Measurements from ENCODE around the gene ZIC4. TPM values are rescaled to one million over a fixed set of nuclear protein-coding genes. Genes with fewer than 3 reads are reported as not detected.

The ZIC4 gene
- total and polyA plus RNA-seq, 2 of the 4 experiments (the other 2 are of a cell fraction): not detected

DNA sequence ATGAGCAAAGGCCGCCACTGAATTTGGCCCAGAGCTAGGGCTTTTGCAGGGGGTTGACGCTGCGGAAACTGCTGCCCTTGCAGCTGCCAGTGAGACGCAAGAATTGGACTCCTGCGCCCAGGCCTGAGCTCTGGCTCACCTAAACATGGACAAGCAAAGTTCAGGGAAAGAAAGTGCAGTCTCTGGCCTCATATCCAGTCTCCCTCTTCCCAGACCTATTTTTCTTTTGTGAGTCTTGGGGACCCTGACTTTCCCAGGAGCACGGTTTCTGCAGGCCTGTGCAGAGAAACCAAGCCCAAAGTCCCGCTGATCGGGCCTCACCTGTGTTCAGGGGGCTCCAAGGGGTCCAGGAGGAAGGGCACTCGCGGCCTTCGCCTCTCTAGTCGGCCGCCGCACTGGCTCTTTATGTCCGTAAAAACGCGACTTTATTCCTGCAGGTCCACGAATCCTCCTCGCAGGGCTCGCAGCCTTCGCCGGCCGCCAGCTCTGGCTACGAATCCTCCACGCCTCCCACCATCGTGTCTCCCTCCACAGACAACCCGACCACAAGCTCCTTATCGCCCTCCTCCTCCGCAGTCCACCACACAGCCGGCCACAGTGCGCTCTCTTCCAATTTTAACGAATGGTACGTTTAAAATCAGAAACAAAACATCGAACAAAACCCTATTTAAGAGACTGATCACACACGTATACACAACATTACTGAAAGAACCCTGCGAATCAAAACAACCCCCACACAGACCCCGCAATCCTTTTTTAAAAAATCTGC is 6.8 kb upstream of the ZIC4 start:
- Histone ChIP-seq H3K4ac (ENCODE audit: low read depth, low read length) (no peak overlapping the region), H2BK5ac (ENCODE audit: low read depth, low read length, poor library complexity, severe bottlenecking) (no peak overlapping the region), H3K14ac (replicated peaks; ENCODE audit: low read depth, low read length) (no peak overlapping the region), H2BK15ac (ENCODE audit: low read depth, low read length) (no peak overlapping the region), H2AK9ac (replicated peaks; ENCODE audit: low read depth, low read length, poor library complexity) (peak overlapping the region; percentile 50), H3K27me3 (ENCODE audit: control insufficient read depth, insufficient read depth, low read length) (peaks cover 78% of the 10 kb centered on the region), H3K79me1 (ENCODE audit: low read depth in 1 of 2, low read length in 2 of 2) (no peaks in the 10 kb centered on the region), H3K27ac (ENCODE audit: insufficient read depth, low read length) (no peak overlapping the region), H3K4me1 (ENCODE audit: control insufficient read depth, insufficient read depth, low read length) (no peaks in the 10 kb centered on the region), H4K5ac (ENCODE audit: low read depth, low read length) (no peak overlapping the region), H4K8ac (ENCODE audit: low read depth in 2 of 2, low read length in 2 of 2) (no peak overlapping the region), H2AK5ac (ENCODE audit: low read depth, low read length) (no peak overlapping the region), H3K18ac (ENCODE audit: low read depth, low read length) (no peak overlapping the region), H4K91ac (ENCODE audit: insufficient read depth, low read depth, low read length) (no peak overlapping the region), H3K23ac (ENCODE audit: low read depth, low read length) (peak overlapping the region; percentile 24; the same call in 1 of the 2 replicates), H3K9ac (ENCODE audit: low read depth, low read length) (no peak overlapping the region), H3K4me3 (ENCODE audit: insufficient read depth, low read depth, low read length) (no peak overlapping the region), H3K9me3 (ENCODE audit: control insufficient read depth, insufficient read depth, low read length) (peaks cover 16% of the 10 kb centered on the region), H2AFZ (replicated peaks; ENCODE audit: low read length, poor library complexity) (peak overlapping the region; percentile 17), H2BK20ac (ENCODE audit: low read depth, low read length) (no peak overlapping the region), H3K56ac (ENCODE audit: extremely low read depth, insufficient read depth, low read length) (no peak overlapping the region), H2BK120ac (ENCODE audit: low read depth, low read length) (no peak overlapping the region), H3K4me2 (ENCODE audit: low read depth, low read length) (peak overlapping the region; percentile 79), H3K36me3 (ENCODE audit: control insufficient read depth, insufficient read depth, low read length) (no peaks in the 10 kb centered on the region), H4K20me1 (ENCODE audit: insufficient read depth, low read length) (0 out of 2 replicates have a peak, but pooled peaks cover 3% of the 10 kb centered on the region), H3K9me1 (ENCODE audit: insufficient read depth, low read length) (0 out of 2 replicates have a peak, but pooled peaks cover 3% of the 10 kb centered on the region)
- intact Hi-C loops (cut with micrococcal nuclease): no loop called here
- BruUV-seq (replicated peaks): no TSS peak
- in situ Hi-C loops (cut with MboI; ENCODE audit: low sequenced_read_pairs): no loop called here
- dilution Hi-C loops (cut with HindIII; ENCODE audit: low sequenced_read_pairs, unreplicated experiment): no loop called here
- ChIA-PET POLR2A (ENCODE audit: unreplicated experiment) (no interaction called here), CTCF (no interaction called here)
- peak; percentile 46; the same call in 1 of the 2 replicates for ATAC-seq (ENCODE audit: low read depth)
- 7% methylated on average over 23 of the region's 37 CpGs; no CpG with 5 or more reads in 1 of the 2 experiments for WGBS, 2 experiments (ENCODE audit: extremely low coverage in 2 of 2, insufficient read length in 1 of 2)
- DNase-seq: no peak
- TF ChIP-seq, protein P1, sequence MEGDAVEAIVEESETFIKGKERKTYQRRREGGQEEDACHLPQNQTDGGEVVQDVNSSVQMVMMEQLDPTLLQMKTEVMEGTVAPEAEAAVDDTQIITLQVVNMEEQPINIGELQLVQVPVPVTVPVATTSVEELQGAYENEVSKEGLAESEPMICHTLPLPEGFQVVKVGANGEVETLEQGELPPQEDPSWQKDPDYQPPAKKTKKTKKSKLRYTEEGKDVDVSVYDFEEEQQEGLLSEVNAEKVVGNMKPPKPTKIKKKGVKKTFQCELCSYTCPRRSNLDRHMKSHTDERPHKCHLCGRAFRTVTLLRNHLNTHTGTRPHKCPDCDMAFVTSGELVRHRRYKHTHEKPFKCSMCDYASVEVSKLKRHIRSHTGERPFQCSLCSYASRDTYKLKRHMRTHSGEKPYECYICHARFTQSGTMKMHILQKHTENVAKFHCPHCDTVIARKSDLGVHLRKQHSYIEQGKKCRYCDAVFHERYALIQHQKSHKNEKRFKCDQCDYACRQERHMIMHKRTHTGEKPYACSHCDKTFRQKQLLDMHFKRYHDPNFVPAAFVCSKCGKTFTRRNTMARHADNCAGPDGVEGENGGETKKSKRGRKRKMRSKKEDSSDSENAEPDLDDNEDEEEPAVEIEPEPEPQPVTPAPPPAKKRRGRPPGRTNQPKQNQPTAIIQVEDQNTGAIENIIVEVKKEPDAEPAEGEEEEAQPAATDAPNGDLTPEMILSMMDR (conservative IDR thresholded peaks at IDR 0.05; ENCODE audit: low read depth, low read length): no peak
- TF ChIP-seq SMC3 (IDR thresholded peaks at IDR 0.05; ENCODE audit: low read depth, low read length) (no peak), BHLHE40 (IDR thresholded peaks at IDR 0.05; ENCODE audit: low read depth, low read length) (no peak), POLR2A (IDR thresholded peaks at IDR 0.05; ENCODE audit: low read depth, low read length) (no peak), RCOR1 (IDR thresholded peaks at IDR 0.05; ENCODE audit: insufficient replicate concordance, low read length) (no peak), CEBPB (IDR thresholded peaks at IDR 0.05; ENCODE audit: low read depth, low read length) (no peak), FOS (IDR thresholded peaks at IDR 0.05; ENCODE audit: low read depth, low read length) (no peak), MAFK (IDR thresholded peaks at IDR 0.05; ENCODE audit: low read depth, low read length) (no peak), CHD1 (IDR thresholded peaks at IDR 0.05; ENCODE audit: low read depth, low read length) (no peak), MXI1 (IDR thresholded peaks at IDR 0.05; ENCODE audit: borderline replicate concordance, low read depth, low read length) (no peak), NFE2L2 (IDR thresholded peaks at IDR 0.05; ENCODE audit: low read depth, low read length) (no peak), MAZ (IDR thresholded peaks at IDR 0.05; ENCODE audit: borderline replicate concordance, low read depth, low read length) (no peak), RAD21 (IDR thresholded peaks at IDR 0.05; ENCODE audit: low read length) (no peak)
- TF ChIP-seq, protein P2, sequence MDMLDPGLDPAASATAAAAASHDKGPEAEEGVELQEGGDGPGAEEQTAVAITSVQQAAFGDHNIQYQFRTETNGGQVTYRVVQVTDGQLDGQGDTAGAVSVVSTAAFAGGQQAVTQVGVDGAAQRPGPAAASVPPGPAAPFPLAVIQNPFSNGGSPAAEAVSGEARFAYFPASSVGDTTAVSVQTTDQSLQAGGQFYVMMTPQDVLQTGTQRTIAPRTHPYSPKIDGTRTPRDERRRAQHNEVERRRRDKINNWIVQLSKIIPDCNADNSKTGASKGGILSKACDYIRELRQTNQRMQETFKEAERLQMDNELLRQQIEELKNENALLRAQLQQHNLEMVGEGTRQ (IDR thresholded peaks at IDR 0.05; ENCODE audit: low read depth, low read length): no peak
- TF ChIP-seq, protein P3, sequence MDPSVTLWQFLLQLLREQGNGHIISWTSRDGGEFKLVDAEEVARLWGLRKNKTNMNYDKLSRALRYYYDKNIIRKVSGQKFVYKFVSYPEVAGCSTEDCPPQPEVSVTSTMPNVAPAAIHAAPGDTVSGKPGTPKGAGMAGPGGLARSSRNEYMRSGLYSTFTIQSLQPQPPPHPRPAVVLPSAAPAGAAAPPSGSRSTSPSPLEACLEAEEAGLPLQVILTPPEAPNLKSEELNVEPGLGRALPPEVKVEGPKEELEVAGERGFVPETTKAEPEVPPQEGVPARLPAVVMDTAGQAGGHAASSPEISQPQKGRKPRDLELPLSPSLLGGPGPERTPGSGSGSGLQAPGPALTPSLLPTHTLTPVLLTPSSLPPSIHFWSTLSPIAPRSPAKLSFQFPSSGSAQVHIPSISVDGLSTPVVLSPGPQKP (IDR thresholded peaks at IDR 0.05; ENCODE audit: borderline replicate concordance, low read depth, low read length): no peak
